ENCODE data around the gene BABAM2.

BABAM2 gene

GRCh38 chr2:28054916-28055315 lies 164.4 kb downstream of the BABAM2 start:
- H3K4me3 ChIP-seq (ENCODE audit: low read depth, low read length): no peak overlapping the region
- DNase-seq (ENCODE audit: low read depth): no peak
- TF ChIP-seq CTCF (conservative IDR thresholded peaks at IDR 0.05; ENCODE audit: low read depth, low read length): no peak

GRCh38 chr2:28055325-28055970 lies 164.9 kb downstream of the BABAM2 start:
- no peak for TF ChIP-seq CTCF (conservative IDR thresholded peaks at IDR 0.05; ENCODE audit: low read depth, low read length)
- no peak for DNase-seq (ENCODE audit: low read depth)

GRCh38 chr2:28058791-28059190 lies 168.3 kb downstream of the BABAM2 start:
- no peak overlapping the region for H3K4me3 ChIP-seq (ENCODE audit: low read depth, low read length)
- no peak for TF ChIP-seq CTCF (conservative IDR thresholded peaks at IDR 0.05; ENCODE audit: low read depth, low read length)
- DNase-seq (ENCODE audit: low read depth): no peak

More at GRCh38 chr2:28055325-28055970, 164.9 kb downstream of the BABAM2 start:
- H3K4me3 ChIP-seq (ENCODE audit: low read depth, low read length): no peak overlapping the region

- DNase-seq (ENCODE audit: low read depth): no peak
- no peak overlapping the region for H3K4me3 ChIP-seq (ENCODE audit: low read depth, low read length)
- TF ChIP-seq CTCF (conservative IDR thresholded peaks at IDR 0.05; ENCODE audit: low read depth, low read length): no peak
Observed at GRCh38 chr2:28062867-28063266, 172.3 kb downstream of the BABAM2 start.

GRCh38 chr2:28063492-28063962 lies 173.0 kb downstream of the BABAM2 start:
- no peak for TF ChIP-seq CTCF (conservative IDR thresholded peaks at IDR 0.05; ENCODE audit: low read depth, low read length)
- no peak overlapping the region for H3K4me3 ChIP-seq (ENCODE audit: low read depth, low read length)
- DNase-seq (ENCODE audit: low read depth): no peak

- no peak for TF ChIP-seq CTCF (conservative IDR thresholded peaks at IDR 0.05; ENCODE audit: low read depth, low read length)
- no peak overlapping the region for H3K4me3 ChIP-seq (ENCODE audit: low read depth, low read length)
- DNase-seq (ENCODE audit: low read depth): no peak
Observed at GRCh38 chr2:28067602-28068001, 177.1 kb downstream of the BABAM2 start.

GRCh38 chr2:28068088-28068487 lies 177.6 kb downstream of the BABAM2 start:
- no peak for DNase-seq (ENCODE audit: low read depth)
- TF ChIP-seq CTCF (conservative IDR thresholded peaks at IDR 0.05; ENCODE audit: low read depth, low read length): no peak
- no peak overlapping the region for H3K4me3 ChIP-seq (ENCODE audit: low read depth, low read length)
